Activated naive CD4-positive, alpha-beta T cell treated with anti-CD3 and anti-CD28 coated beads, Interleukin-2, amount 50 U/mL, for 16 hours (primary cell): ENCODE measurements around the gene NUP98.
"Not testable (repeated sequence)": the region's sequence is repeated elsewhere in the genome, so short reads cannot be mapped to it uniquely, and the experiment has no call there.

Experiments used
- DNase-seq: peaks from one replicate; pipeline ENCODE4 v3.0.0-alpha.2; 2020

Gene NUP98

DNA sequence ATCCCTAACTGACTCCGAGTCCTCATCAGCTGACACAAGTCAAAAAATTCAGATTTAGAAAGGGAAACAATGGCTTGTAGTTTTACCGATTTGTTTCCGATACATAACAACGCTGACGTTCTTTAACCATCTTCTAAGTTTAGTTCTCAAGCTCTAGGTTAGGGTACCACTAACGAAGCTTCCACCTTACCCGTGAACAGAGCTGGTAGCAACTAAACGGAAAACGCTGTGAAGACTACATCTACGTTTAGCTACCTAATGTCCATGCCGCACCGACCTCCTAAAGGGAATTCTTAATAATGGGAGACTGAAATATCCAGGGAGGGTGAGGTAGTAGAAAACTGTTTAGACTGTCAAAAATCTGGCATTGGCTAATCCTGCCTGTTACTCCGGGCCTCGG, 1.0 kb downstream of the NUP98 start:
- DNase-seq = no peak

- DNase-seq = no peak
Observed at GRCh38 chr11:3796002-3796311, 1.4 kb downstream of the NUP98 start.

DNA sequence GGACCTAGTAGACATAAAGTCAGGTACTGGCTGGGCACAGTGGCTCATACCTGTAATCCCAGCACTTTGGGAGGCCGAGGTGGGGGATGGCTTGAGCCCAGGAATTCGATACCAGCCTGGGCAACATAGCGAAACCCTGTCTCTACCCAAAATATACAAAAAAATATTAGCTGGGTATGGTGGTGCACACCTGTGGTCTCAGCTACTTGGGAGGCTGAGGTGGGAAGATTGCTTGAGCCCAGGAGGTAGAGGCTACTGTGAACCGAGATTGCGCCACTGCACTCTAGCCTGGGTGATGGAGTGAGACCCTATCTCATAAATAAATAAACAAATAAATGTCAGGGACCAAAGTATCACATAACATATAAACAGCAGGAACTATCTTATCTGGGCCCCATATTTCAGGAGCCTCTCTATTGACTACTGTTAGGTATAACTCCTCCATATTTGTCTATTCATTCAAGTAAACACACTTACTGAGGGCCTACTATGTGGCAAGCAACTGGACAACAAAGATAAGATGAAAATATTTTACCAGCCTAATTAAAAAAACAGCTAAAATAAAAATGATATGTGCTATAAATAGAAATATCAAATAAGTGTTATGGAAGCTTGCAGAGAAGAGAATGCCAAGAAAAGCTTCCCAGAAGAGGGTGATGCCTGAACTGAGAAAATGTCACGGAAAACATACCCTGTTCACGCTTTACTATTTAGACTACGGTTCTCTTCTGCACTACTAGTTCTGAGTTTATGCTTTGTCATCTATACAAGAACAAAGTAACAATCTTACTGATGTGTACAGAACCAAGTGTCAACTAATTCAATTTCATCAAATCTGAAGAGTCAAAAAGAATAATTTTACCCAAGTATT, 2.0 kb downstream of the NUP98 start:
- DNase-seq = no peak

- not testable (repeated sequence) for DNase-seq
Observed at GRCh38 chr11:3794387-3794786, 3.0 kb downstream of the NUP98 start.

DNA sequence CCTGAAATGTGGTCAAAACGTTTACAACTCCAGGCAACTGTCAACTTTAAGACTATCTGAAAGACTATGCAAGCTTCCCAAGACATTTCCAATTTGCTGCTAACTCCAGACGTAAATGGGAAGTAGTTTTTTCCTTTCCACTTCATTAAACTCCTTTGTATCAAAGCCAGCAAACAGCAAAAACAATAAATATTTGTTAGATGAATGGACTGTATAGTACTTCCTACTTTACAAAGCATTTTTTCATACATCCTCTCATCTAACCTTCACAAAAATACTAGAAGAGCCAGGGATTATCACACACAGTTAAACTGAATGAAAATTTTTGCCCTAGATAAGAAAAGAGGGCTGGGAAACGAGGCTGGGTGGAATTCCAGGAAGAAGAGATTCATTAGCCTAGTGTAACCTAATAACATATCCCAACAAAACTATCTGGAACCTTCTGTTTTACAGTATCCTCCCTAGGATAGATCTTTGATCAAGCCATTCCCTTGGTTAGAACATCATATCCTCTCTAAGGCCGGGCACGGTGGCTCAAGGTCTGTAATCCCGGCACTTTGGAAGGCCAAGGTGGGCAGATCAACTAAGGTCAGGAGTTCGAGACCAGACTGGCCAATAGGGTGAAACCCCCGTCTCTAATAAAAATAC, 10.4 kb downstream of the NUP98 start:
- DNase-seq = no peak

DNA sequence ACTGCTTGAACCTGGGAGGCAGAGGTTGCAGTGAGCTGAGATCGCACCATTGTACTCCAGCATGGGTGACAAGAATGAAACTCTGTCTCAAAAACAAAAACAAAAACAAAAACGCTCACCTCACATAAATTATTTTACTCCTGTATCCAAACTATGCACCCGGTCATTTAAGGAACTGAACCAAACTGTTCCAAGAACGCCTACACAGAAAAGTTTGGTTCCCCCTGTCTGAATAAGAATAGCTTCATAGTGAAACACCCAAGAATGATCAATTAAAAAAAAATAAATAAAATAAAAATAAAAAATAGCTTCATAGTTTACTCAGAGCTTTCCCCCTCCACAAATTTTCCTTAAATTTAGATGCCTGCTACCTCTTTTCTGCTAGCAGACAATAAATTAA, 13.7 kb downstream of the NUP98 start:
- no peak for DNase-seq

DNA sequence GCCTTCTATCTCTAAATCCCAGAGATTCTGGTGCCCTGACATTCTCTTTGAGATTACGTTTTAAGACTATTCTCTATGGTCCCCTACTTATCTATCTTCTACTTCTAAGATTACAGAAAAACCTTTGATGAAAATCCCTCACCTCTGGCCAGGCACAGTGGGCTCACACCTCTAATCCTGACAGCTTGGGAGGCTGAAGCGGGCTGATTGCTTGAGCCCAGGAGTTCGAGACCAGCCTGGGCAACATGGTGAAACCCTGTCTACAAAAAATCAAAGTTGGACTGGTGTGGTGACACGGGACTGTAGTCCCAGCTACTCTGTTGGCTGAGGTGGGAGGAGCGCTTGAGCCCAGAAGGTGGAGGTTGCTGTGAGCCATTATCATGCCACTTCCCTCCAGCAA, 14.4 kb downstream of the NUP98 start:
- DNase-seq = no peak

- no peak for DNase-seq
Observed at GRCh38 chr11:3781423-3781822, 15.9 kb downstream of the NUP98 start.

GRCh38 chr11:3775736-3776406, 21.5 kb downstream of the NUP98 start:
- no peak for DNase-seq

DNA sequence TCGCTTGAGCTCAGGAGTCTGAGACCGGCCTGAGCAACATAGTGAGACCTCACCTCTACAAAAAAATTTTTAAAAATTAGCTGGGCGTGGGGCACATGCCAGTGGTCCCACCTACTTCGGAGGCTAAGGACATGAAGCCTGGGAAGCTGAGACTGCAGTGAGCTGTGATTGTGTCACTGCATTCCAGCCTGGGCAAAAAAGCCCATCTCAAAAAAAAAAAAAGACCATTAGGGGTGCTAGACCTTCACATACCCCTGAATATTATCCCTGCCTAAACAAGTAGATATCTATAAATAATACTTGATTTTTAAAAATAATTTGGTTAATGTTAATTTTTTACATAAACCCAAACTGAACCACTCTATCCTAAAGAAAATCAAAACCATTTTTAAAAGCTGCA, 24.2 kb downstream of the NUP98 start:
- no peak for DNase-seq

GRCh38 chr11:3767536-3767935, 29.8 kb downstream of the NUP98 start:
- DNase-seq = no peak

GRCh38 chr11:3766836-3767235, 30.5 kb downstream of the NUP98 start:
- DNase-seq = not testable (repeated sequence)

- DNase-seq = no peak
Observed at GRCh38 chr11:3764266-3764665, 33.1 kb downstream of the NUP98 start.

- no peak for DNase-seq
Observed at GRCh38 chr11:3755151-3755550, 42.2 kb downstream of the NUP98 start.

DNA sequence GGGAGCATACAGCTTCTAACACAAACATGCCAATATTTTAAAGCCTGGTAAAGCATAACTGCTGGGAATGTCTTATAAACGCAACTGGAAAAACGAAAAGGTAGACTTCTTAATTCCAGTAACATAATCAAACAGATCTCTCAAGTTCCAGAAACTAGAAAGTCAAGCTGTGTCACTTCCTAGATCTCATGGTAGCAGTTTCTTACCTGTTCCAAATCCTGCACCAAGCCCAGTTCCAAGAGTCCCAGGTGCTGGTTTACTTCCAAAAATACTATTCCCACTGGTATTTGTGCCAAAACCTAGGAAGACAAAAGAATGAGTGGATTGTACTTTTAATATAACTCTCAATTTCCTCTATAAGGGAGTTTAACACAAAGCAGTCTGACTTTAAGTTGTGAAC, 44.2 kb downstream of the NUP98 start:
- no peak for DNase-seq

DNA sequence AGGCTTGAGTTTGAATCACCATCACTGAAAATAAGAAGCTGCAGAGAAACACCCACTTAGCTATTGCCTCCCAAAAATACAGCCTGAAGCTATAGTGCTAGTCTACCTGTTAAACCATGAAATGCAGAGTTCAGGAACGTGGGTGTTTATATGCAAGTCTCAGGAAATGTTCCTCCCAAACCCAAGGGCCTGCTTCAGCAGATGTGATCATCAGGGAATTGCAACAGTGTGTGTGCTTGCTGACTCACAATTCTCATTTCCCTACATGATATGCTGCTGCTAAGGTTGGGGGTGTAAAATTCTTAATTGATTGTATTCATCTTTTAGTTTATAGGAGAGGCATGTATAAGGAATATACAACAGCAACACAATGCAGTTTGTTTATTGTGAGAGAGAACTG, 49.6 kb downstream of the NUP98 start:
- DNase-seq = no peak

- DNase-seq = no peak
Observed at GRCh38 chr11:3745161-3745560, 52.2 kb downstream of the NUP98 start.

DNA sequence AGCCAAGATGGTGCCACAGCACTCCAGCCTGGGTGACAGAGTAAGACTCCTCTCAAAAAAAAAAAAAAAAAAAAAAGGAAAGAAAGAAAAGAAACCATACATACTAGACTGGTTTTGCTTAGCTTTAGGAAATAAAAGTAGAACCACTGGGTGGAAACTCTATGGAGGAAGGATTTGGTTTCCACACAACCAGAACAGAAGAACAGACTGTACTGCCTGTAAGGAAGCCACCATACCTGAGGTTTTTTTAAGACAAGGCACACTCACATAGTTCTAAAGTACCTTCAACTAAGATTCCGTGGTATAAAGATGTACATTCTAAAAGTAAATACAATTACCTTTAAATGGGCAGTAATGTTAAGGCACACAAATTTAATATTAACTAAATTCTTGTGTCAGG, 58.6 kb downstream of the NUP98 start:
- no peak for DNase-seq

- no peak for DNase-seq
Observed at GRCh38 chr11:3738241-3738640, 59.1 kb downstream of the NUP98 start.

- no peak for DNase-seq
Observed at GRCh38 chr11:3737386-3737933, 59.9 kb downstream of the NUP98 start.

GRCh38 chr11:3736816-3737215, 60.5 kb downstream of the NUP98 start:
- DNase-seq = no peak

DNA sequence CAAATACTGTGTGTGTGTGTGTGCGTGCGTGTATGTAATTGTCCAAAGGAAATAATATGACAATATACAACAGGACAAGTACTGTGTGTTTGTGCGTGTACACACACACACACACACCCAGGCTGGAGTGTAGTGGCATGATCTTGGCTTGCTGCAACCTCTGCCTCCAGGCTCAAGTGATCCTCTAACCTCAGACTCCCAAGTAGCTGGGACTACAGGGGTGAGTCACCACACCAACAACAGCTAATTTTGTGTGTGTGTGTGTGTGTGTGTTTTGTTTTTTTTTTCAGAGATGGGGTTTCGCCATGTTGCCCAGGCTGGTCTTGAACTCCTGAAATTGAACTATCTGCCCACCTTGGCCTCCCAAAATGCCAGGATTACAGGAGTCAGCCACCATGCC, 61.5 kb downstream of the NUP98 start:
- no peak for DNase-seq

- no peak for DNase-seq
Observed at GRCh38 chr11:3732671-3733436, 64.5 kb downstream of the NUP98 start.
